Thymus (tissue), 11 donors: ENCODE results near the gene UCMA. TPM values are rescaled to one million over a fixed set of nuclear protein-coding genes. Genes with fewer than 3 reads are reported as not detected.
"Not testable (repeated sequence)": the region's sequence is repeated elsewhere in the genome, so short reads cannot be mapped to it uniquely, and the experiment has no call there.

Source experiments
- DNase-seq, 9 donors: peaks; one replicate each; pipeline ENCODE4 v3.0.0-alpha.2; 2013; ENCODE audit warnings: low spot score in 9 of 9, low read depth in 6 of 9, missing footprints in 1 of 9
- H3K27ac ChIP-seq, 2 donors: one replicate each; pipeline ENCODE4 v1.5.1; 2013; ENCODE audit warnings: control low read depth in 1 of 2, low read depth in 1 of 2, low read length in 1 of 2, mild to moderate bottlenecking in 1 of 2, moderate library complexity in 1 of 2
- H3K27me3 ChIP-seq, 2 donors: one replicate each; pipeline ENCODE4 v1.5.1; 2013; ENCODE audit warnings: low read length in 1 of 2; ENCODE audit not compliant: control insufficient read depth in 2 of 2, insufficient read depth in 1 of 2
- H3K36me3 ChIP-seq, 2 donors: one replicate each; pipeline ENCODE4 v1.5.1; 2013; ENCODE audit warnings: low read length in 1 of 2, mild to moderate bottlenecking in 1 of 2, moderate library complexity in 1 of 2; ENCODE audit not compliant: control insufficient read depth in 2 of 2, insufficient read depth in 2 of 2
- H3K4me1 ChIP-seq, 2 donors: one replicate each; pipeline ENCODE4 v1.5.1; 2013; ENCODE audit warnings: low read length in 2 of 2; ENCODE audit not compliant: control insufficient read depth in 2 of 2, insufficient read depth in 2 of 2
- H3K4me3 ChIP-seq, 2 donors: one replicate each; pipeline ENCODE4 v1.5.1; 2013; ENCODE audit warnings: low read length in 2 of 2, control low read depth in 1 of 2, mild to moderate bottlenecking in 1 of 2
- H3K9me3 ChIP-seq, 2 donors: one replicate each; pipeline ENCODE4 v1.5.1; 2013; ENCODE audit warnings: low read length in 1 of 2, mild to moderate bottlenecking in 1 of 2; ENCODE audit not compliant: control insufficient read depth in 2 of 2, insufficient read depth in 1 of 2
- WGBS: extraction: QIAGEN DNeasy Blood & Tissue Kit; methylation state at CpG from one replicate; pipeline ENCODE4 v1.1.7; 2013; 5-methylcytosine and 5-hydroxymethylcytosine counted together
- polyA plus RNA-seq: library from polyadenylated mRNA; stranded (reverse); fragments of 200-250 nt; gene quantifications from one replicate; pipeline ENCODE4 v1.2.3, GENCODE V29; 2013
- total RNA-seq: library from RNA; stranded (reverse); fragments of 120-200 nt; gene quantifications from one replicate; pipeline ENCODE4 v1.2.4, GENCODE V29; 2013
- donor health status: healthy.

The UCMA gene
- total and polyA plus RNA-seq, 2 donors, result 0.23 to 0.52 TPM

DNA sequence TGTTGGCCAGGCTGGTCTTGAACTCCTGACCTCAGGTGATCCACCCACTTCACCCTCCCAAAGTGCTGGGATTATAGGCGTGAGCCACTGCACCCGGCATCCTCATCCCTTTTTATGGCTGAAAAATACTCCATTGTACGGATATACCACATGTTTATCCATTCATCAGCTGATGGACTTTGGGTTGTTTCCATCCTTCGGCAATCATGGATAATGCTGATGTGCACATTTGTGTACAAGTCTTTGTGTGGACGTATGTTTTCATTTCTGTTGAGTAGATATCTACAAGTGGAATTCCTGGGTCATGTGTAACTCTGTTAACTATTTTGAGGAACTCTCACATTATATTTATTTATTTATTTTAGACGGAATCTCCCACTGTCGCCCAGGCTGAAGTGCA, 5.7 kb upstream of the UCMA start:
- Histone ChIP-seq H3K27ac (no peak overlapping the region), H3K9me3 (no peaks in the 10 kb centered on the region), H3K36me3 (no peaks in the 10 kb centered on the region), H3K27me3 (no peaks in the 10 kb centered on the region), H3K4me3 (no peak overlapping the region), H3K4me1 (no peaks in the 10 kb centered on the region)
- 97% methylated on average over 7 of the region's 7 CpGs for WGBS
- DNase-seq, result no peak

DNA sequence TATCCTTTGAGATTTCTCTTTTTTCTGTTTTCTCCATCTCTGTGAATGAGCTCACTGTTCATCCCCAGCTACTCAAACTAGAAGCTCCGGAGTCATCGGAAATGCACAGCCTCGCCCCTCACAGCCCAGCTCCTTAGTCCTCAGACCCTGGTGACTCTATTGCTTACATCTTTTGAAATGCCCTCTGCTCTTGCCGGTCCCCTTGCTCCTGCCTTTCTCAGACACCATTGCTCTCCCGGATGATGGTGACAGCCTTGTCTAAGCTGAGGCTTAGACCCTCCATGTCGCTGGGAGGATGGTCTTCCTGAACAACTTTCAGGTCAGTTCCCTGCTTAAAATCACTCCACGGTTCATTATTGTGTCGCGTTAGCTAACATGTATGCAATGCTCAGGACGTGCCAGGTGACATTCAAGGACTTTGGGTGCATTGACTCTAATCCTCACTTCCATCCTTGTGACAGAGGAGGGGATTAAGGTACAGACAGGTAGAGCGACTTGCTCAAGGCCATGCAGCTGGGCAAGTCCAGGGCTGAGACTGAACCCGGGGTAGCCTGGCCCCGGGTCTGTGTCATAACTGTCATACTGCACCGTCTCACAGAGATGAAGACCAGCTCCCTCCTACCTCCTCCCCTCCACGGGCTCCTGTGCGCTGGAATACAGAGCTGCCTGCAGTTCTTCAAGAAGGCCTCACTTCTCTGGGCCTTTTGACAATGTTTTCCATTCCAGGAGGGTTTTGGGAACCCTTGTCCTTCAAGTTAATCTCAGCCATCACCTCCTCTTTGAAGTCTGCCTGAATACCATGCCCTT, 4.3 kb upstream of the UCMA start:
- Histone ChIP-seq H3K36me3 (no peaks in the 10 kb centered on the region), H3K27me3 (peaks cover 0 to 2% of the 10 kb centered on the region in 2 donors), H3K27ac (no peak overlapping the region), H3K4me3 (no peak overlapping the region), H3K4me1 (no peaks in the 10 kb centered on the region), H3K9me3 (no peaks in the 10 kb centered on the region)
- no peak for DNase-seq
- 95% methylated on average over 16 of the region's 16 CpGs for WGBS

DNA sequence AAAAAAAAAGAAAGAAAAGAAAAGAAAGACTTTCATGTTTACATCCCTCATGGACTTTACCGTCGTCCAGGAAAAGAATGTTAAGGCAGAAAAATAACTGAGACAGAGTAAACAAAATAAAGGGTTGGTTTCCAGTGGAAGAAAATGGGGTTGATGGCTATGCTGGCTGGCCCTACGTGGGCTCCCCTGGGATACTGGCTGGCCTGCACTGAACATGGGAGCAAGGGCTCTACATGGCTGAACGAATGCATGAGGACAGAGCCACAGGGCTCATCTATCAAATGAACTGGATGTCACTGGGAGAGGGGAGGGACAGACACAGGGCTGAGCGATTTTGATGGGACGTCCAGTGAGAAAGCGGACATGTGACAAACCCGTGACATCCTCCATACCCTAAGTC, 2.5 kb upstream of the UCMA start:
- H3K27ac ChIP-seq, result no peak overlapping the region
- H3K9me3 ChIP-seq, result no peaks in the 10 kb centered on the region
- H3K4me1 ChIP-seq, result no peaks in the 10 kb centered on the region
- WGBS, result 93% methylated on average over 8 of the region's 8 CpGs
- H3K4me3 ChIP-seq, result no peak overlapping the region
- H3K27me3 ChIP-seq, result peaks cover 0 to 5% of the 10 kb centered on the region in 2 donors
- DNase-seq, result no peak
- H3K36me3 ChIP-seq, result no peaks in the 10 kb centered on the region

- H3K27ac ChIP-seq, H3K4me1 ChIP-seq, H3K36me3 ChIP-seq, H3K9me3 ChIP-seq, H3K27me3 ChIP-seq, H3K4me3 ChIP-seq, DNase-seq: not testable (repeated sequence)
- WGBS, result 94% methylated on average over 13 of the region's 13 CpGs
Observed at GRCh38 chr10:13234736-13235135, 562 bp upstream of the UCMA start.

DNA sequence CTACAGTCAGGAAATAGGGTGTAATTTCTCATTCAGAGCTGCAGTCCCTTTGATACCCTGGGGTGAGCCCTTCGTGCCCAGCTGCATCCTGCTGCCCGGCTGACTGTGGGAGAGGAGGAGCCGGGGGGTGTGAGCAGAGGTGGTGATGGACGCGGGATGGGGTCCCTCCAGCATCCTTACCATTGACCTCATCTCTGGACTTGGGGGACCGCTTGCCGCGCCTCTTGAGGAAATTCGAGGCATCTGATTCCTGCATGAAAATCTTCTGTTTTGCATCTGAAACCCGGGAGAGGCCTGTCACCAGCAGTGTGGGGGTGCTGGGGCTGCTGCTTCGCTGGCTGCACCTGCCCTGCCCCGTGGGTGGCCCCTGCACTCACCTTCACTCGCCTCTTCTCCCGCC, 816 bp downstream of the UCMA start:
- no peak for DNase-seq
- Histone ChIP-seq H3K9me3 (no peaks in the 10 kb centered on the region), H3K27ac (no peak overlapping the region), H3K4me1 (no peaks in the 10 kb centered on the region), H3K27me3 (peaks cover 0 to 5% of the 10 kb centered on the region in 2 donors), H3K36me3 (no peaks in the 10 kb centered on the region), H3K4me3 (no peak overlapping the region)
- WGBS, result 74% methylated on average over 14 of the region's 14 CpGs

DNA sequence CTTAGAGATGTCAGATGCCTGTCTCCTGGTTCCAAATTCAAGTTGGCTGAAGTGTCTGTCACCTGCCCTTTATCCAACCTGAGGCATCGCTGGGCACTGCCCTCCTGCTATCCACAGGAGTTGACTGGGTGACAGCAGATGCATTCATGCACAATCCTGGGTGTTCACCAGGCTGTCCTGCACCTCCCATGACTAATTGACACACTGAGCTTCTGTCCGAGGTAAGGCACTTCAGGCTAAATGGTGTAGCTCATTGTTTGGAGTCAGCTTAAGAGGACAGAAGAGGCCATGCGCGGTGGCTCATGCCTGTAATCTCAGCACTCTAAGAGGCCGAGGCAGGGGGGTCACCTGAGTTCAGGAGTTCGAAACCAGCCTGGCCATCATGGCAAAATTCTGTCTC, 2.4 kb downstream of the UCMA start:
- no peak overlapping the region for H3K4me3 ChIP-seq
- no peak overlapping the region for H3K27ac ChIP-seq
- no peak for DNase-seq
- no peaks in the 10 kb centered on the region for H3K36me3 ChIP-seq
- H3K9me3 ChIP-seq, result no peaks in the 10 kb centered on the region
- WGBS, result 95% methylated on average over 6 of the region's 6 CpGs
- no peaks in the 10 kb centered on the region for H3K4me1 ChIP-seq
- H3K27me3 ChIP-seq, result peaks cover 0 to 5% of the 10 kb centered on the region in 2 donors

GRCh38 chr10:13231190-13231589, 3.0 kb downstream of the UCMA start:
- peaks cover 0 to 5% of the 10 kb centered on the region in 2 donors for H3K27me3 ChIP-seq
- WGBS, result 89% methylated on average over 9 of the region's 9 CpGs
- no peak for DNase-seq

GRCh38 chr10:13227031-13227430, 7.1 kb downstream of the UCMA start:
- Histone ChIP-seq H3K36me3 (no peaks in the 10 kb centered on the region), H3K27ac (no peak overlapping the region), H3K9me3 (no peaks in the 10 kb centered on the region), H3K4me1 (no peaks in the 10 kb centered on the region), H3K4me3 (no peak overlapping the region), H3K27me3 (no peaks in the 10 kb centered on the region)
- 94% methylated on average over 5 of the region's 5 CpGs for WGBS
- no peak for DNase-seq

More at GRCh38 chr10:13231190-13231589, 3.0 kb downstream of the UCMA start:
- Histone ChIP-seq H3K27ac (no peak overlapping the region), H3K36me3 (no peaks in the 10 kb centered on the region), H3K9me3 (no peaks in the 10 kb centered on the region), H3K4me1 (no peaks in the 10 kb centered on the region), H3K4me3 (no peak overlapping the region)

GRCh38 chr10:13225601-13226000, 8.6 kb downstream of the UCMA start:
- WGBS, result 93% methylated on average over 8 of the region's 8 CpGs
- no peaks in the 10 kb centered on the region for H3K4me1 ChIP-seq
- DNase-seq, result no peak

More at GRCh38 chr10:13225601-13226000, 8.6 kb downstream of the UCMA start:
- H3K36me3 ChIP-seq, result no peaks in the 10 kb centered on the region
- H3K9me3 ChIP-seq, result no peaks in the 10 kb centered on the region
- no peak overlapping the region for H3K4me3 ChIP-seq
- H3K27ac ChIP-seq, result no peak overlapping the region
- H3K27me3 ChIP-seq, result no peaks in the 10 kb centered on the region
